ENCODE measurements around the gene RAB40C.

RAB40C gene

DNA sequence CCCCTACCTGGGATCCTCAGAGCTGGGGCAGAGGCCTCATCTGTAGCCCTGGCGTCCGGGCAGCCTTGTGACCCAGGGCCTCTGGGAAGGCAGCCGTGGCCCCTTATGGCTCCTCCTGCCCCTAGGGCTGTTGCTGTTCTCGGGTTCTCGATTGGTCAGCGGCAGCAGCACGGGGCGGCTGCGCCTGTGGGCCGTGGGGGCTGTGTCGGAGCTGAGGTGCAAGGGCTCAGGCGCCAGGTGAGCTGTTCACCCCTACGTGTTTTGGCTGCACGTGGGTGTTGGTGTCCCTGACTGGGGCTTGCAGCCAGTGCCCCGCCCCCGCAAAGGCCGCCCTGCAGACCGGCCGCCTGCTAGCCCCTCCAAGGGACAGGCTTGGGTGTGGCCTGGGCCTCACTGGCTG lies 72.2 kb downstream of the RAB40C start:
- Histone ChIP-seq H2BK12ac (ENCODE audit: low read length) (no peak overlapping the region), H3K79me1 (ENCODE audit: low read length) (no peaks in the 10 kb centered on the region), H2AFZ (ENCODE audit: insufficient read depth, low read length, poor library complexity) (no peak overlapping the region), H3K4me1 (ENCODE audit: control insufficient read depth in 1 of 2, insufficient read depth in 2 of 2, low read length in 2 of 2) (peaks cover 6 to 8% of the 10 kb centered on the region in 2 experiments), H2AK5ac (ENCODE audit: low read length) (no peak overlapping the region), H4K91ac (ENCODE audit: low read depth, low read length) (no peak overlapping the region), H3K4me3 (ENCODE audit: low read depth, low read length) (no peak overlapping the region), H3K9ac (ENCODE audit: low read length) (no peak overlapping the region), H3K36me3 (ENCODE audit: control insufficient read depth in 1 of 2, insufficient read depth in 2 of 2, low read length in 2 of 2) (peaks cover 17 to 31% of the 10 kb centered on the region in 2 experiments), H4K8ac (ENCODE audit: low read depth, low read length) (no peak overlapping the region), H3K79me2 (ENCODE audit: control insufficient read depth, insufficient read depth, low read length, poor library complexity) (no peaks in the 10 kb centered on the region), H2BK120ac (ENCODE audit: insufficient read depth, low read length, poor library complexity) (no peak overlapping the region), H3K14ac (ENCODE audit: low read length) (no peak overlapping the region), H3K4ac (ENCODE audit: low read depth, low read length) (no peak overlapping the region), H4K12ac (ENCODE audit: low read depth, low read length) (no peak overlapping the region), H3K27ac (ENCODE audit: low read depth, low read length) (no peak overlapping the region), H3K4me2 (ENCODE audit: low read length) (no peak overlapping the region), H3K23ac (ENCODE audit: low read length) (no peak overlapping the region), H3K27me3 (ENCODE audit: insufficient read depth, low read length) (no peaks in the 10 kb centered on the region), H2BK5ac (ENCODE audit: low read depth, low read length, poor library complexity) (no peak overlapping the region), H3K9me3 (ENCODE audit: insufficient read depth, low read depth, low read length) (no peaks in the 10 kb centered on the region), H3K18ac (ENCODE audit: low read length) (no peak overlapping the region)
- no CpG with 5 or more reads among the region's 19 CpGs for WGBS (ENCODE audit: extremely low coverage, insufficient coverage, insufficient read length)
- DNase-seq, result no peak

DNA sequence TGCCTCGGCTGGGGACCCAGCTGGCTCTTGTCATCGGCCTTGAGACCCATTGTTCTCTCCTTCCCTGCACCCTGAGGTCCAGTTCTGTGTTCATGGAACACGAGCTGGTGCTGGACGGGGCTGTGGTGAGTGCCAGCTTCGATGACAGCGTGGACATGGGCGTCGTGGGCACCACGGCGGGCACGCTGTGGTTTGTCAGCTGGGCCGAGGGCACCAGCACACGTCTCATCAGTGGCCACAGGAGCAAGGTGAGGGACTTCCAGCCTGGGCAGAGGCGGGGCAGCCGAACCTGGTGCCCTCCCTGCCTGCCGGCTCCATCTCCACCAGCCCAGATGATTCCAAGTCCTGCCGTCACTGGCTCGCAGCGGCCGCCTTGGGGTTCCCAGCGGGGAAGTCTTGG lies 72.7 kb downstream of the RAB40C start:
- Histone ChIP-seq H3K4me2 (ENCODE audit: low read length) (no peak overlapping the region), H3K14ac (ENCODE audit: low read length) (no peak overlapping the region), H3K27ac (ENCODE audit: low read depth, low read length) (no peak overlapping the region), H4K8ac (ENCODE audit: low read depth, low read length) (no peak overlapping the region), H3K9me3 (ENCODE audit: insufficient read depth, low read depth, low read length) (no peaks in the 10 kb centered on the region), H3K79me2 (ENCODE audit: control insufficient read depth, insufficient read depth, low read length, poor library complexity) (no peaks in the 10 kb centered on the region), H3K4me3 (ENCODE audit: low read depth, low read length) (no peak overlapping the region), H2BK120ac (ENCODE audit: insufficient read depth, low read length, poor library complexity) (no peak overlapping the region), H2BK5ac (ENCODE audit: low read depth, low read length, poor library complexity) (no peak overlapping the region), H2BK12ac (ENCODE audit: low read length) (no peak overlapping the region), H3K36me3 (ENCODE audit: control insufficient read depth in 1 of 2, insufficient read depth in 2 of 2, low read length in 2 of 2) (peaks cover 17 to 27% of the 10 kb centered on the region in 2 experiments), H3K79me1 (ENCODE audit: low read length) (no peaks in the 10 kb centered on the region), H3K27me3 (ENCODE audit: insufficient read depth, low read length) (no peaks in the 10 kb centered on the region), H3K4me1 (ENCODE audit: control insufficient read depth in 1 of 2, insufficient read depth in 2 of 2, low read length in 2 of 2) (peaks cover 6 to 8% of the 10 kb centered on the region in 2 experiments), H3K9ac (ENCODE audit: low read length) (no peak overlapping the region), H4K91ac (ENCODE audit: low read depth, low read length) (no peak overlapping the region), H2AFZ (ENCODE audit: insufficient read depth, low read length, poor library complexity) (no peak overlapping the region), H3K4ac (ENCODE audit: low read depth, low read length) (no peak overlapping the region), H3K23ac (ENCODE audit: low read length) (no peak overlapping the region), H2AK5ac (ENCODE audit: low read length) (no peak overlapping the region), H4K12ac (ENCODE audit: low read depth, low read length) (no peak overlapping the region), H3K18ac (ENCODE audit: low read length) (no peak overlapping the region)
- no peak for DNase-seq
- WGBS (ENCODE audit: extremely low coverage, insufficient coverage, insufficient read length), result no CpG with 5 or more reads among the region's 21 CpGs

DNA sequence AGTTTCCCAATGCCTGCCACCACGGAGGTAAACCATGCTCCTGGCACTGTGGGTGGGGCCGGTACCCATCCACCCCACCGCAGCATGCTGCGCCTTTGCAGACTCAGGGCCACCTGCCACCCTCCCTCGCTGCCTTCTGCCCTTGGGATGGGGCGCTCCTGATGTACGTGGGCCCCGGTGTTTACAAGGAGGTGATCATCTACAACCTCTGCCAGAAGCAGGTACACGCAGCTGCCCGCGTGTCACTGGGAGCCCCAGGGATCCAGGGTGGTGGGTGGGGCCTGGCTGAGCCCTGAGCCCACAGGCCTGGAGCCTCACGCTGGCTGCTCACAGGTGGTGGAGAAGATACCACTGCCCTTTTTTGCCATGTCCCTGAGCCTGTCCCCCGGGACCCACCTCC lies 76.7 kb downstream of the RAB40C start:
- Histone ChIP-seq H3K4ac (ENCODE audit: low read depth, low read length) (no peak overlapping the region), H4K8ac (ENCODE audit: low read depth, low read length) (no peak overlapping the region), H3K18ac (ENCODE audit: low read length) (no peak overlapping the region), H2BK5ac (ENCODE audit: low read depth, low read length, poor library complexity) (no peak overlapping the region), H3K23ac (ENCODE audit: low read length) (no peak overlapping the region), H3K27ac (ENCODE audit: low read depth, low read length) (no peak overlapping the region), H2AFZ (ENCODE audit: insufficient read depth, low read length, poor library complexity) (no peak overlapping the region), H4K91ac (ENCODE audit: low read depth, low read length) (no peak overlapping the region), H3K36me3 (ENCODE audit: control insufficient read depth in 1 of 2, insufficient read depth in 2 of 2, low read length in 2 of 2) (peaks cover 28 to 42% of the 10 kb centered on the region in 2 experiments), H2BK12ac (ENCODE audit: low read length) (no peak overlapping the region), H3K14ac (ENCODE audit: low read length) (no peak overlapping the region), H3K4me3 (ENCODE audit: low read depth, low read length) (no peak overlapping the region), H3K4me1 (ENCODE audit: control insufficient read depth in 1 of 2, insufficient read depth in 2 of 2, low read length in 2 of 2) (peaks cover 7% of the 10 kb centered on the region in 2 experiments), H3K9ac (ENCODE audit: low read length) (no peak overlapping the region), H3K79me2 (ENCODE audit: control insufficient read depth, insufficient read depth, low read length, poor library complexity) (peaks cover 8% of the 10 kb centered on the region), H3K9me3 (ENCODE audit: insufficient read depth, low read depth, low read length) (no peaks in the 10 kb centered on the region), H3K27me3 (ENCODE audit: insufficient read depth, low read length) (no peaks in the 10 kb centered on the region), H2BK120ac (ENCODE audit: insufficient read depth, low read length, poor library complexity) (no peak overlapping the region), H3K79me1 (ENCODE audit: low read length) (peaks cover 5% of the 10 kb centered on the region), H3K4me2 (ENCODE audit: low read length) (no peak overlapping the region), H2AK5ac (ENCODE audit: low read length) (no peak overlapping the region), H4K12ac (ENCODE audit: low read depth, low read length) (no peak overlapping the region)
- DNase-seq, result no peak
- WGBS (ENCODE audit: extremely low coverage, insufficient coverage, insufficient read length), result no CpG with 5 or more reads among the region's 13 CpGs

DNA sequence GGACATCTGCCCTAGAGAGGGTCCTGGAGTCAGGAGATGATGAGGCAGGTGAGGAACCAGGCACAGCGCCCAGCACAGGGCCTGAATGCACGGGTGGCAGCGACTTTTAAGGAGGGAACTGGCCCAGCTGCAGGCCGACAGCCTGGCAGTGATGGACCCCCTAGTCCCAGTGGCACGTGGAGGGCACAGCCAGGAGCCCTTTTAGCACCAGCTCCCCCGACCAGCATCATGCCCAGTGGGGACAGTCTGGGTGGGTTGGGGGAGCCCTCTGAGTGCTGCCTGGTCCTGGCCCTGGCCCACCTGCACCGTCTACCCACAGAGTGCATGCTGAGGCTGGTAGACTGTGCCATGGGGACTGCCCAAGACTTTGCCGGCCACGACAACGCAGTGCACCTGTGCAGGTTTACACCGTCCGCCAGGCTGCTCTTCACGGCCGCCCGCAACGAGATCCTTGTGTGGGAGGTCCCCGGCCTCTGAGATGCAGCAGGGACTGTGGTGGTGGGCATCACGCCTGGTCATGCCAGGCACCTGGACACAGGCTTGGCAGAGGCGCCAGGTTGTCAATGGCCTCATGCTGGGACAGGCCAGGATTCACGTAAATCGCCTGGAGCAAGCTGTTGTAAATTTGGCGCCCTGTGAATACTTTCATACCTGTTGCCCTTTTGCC lies 77.4 kb downstream of the RAB40C start:
- H3K9ac ChIP-seq (ENCODE audit: low read length), result no peak overlapping the region
- no peak overlapping the region for H3K4me2 ChIP-seq (ENCODE audit: low read length)
- H3K9me3 ChIP-seq (ENCODE audit: insufficient read depth, low read depth, low read length), result no peaks in the 10 kb centered on the region
- H3K27ac ChIP-seq (ENCODE audit: low read depth, low read length), result no peak overlapping the region
- H4K91ac ChIP-seq (ENCODE audit: low read depth, low read length), result no peak overlapping the region
- WGBS (ENCODE audit: extremely low coverage, insufficient coverage, insufficient read length), result no CpG with 5 or more reads among the region's 22 CpGs
- peak overlapping the region; percentile 10 for H2AK5ac ChIP-seq (ENCODE audit: low read length)
- H3K36me3 ChIP-seq (ENCODE audit: control insufficient read depth in 1 of 2, insufficient read depth in 2 of 2, low read length in 2 of 2), result peaks cover 34 to 42% of the 10 kb centered on the region in 2 experiments
- no peak overlapping the region for H3K4me3 ChIP-seq (ENCODE audit: low read depth, low read length)
- no peak overlapping the region for H2BK5ac ChIP-seq (ENCODE audit: low read depth, low read length, poor library complexity)
- H4K12ac ChIP-seq (ENCODE audit: low read depth, low read length), result peak overlapping the region; percentile 36
- no peak overlapping the region for H3K4ac ChIP-seq (ENCODE audit: low read depth, low read length)
- H2BK120ac ChIP-seq (ENCODE audit: insufficient read depth, low read length, poor library complexity), result no peak overlapping the region
- no peak overlapping the region for H3K23ac ChIP-seq (ENCODE audit: low read length)
- DNase-seq, result no peak
- H3K79me2 ChIP-seq (ENCODE audit: control insufficient read depth, insufficient read depth, low read length, poor library complexity), result peaks cover 8% of the 10 kb centered on the region
- H4K8ac ChIP-seq (ENCODE audit: low read depth, low read length), result peak overlapping the region; percentile 30
- H3K27me3 ChIP-seq (ENCODE audit: insufficient read depth, low read length), result no peaks in the 10 kb centered on the region
- no peak overlapping the region for H3K14ac ChIP-seq (ENCODE audit: low read length)
- peaks cover 7% of the 10 kb centered on the region in 2 experiments for H3K4me1 ChIP-seq (ENCODE audit: control insufficient read depth in 1 of 2, insufficient read depth in 2 of 2, low read length in 2 of 2)
- peaks cover 5% of the 10 kb centered on the region for H3K79me1 ChIP-seq (ENCODE audit: low read length)
- H3K18ac ChIP-seq (ENCODE audit: low read length), result no peak overlapping the region
- peak overlapping the region; percentile 5 for H2BK12ac ChIP-seq (ENCODE audit: low read length)
- H2AFZ ChIP-seq (ENCODE audit: insufficient read depth, low read length, poor library complexity), result no peak overlapping the region
